Panc1 (cell line): ENCODE measurements around the gene DDX11. TPM values are rescaled to one million over a fixed set of nuclear protein-coding genes. Genes with fewer than 3 reads are reported as not detected.
A peak's percentile ranks its signal among the peaks of the same experiment; 100 is the strongest.
"Not testable (repeated sequence)": the region's sequence is repeated elsewhere in the genome, so short reads cannot be mapped to it uniquely, and the experiment has no call there.

ENCODE experiments used
- ATAC-seq: fragments of 200-7000 bp; cut with Tn5 transposase; 2 replicates; pipeline ENCODE4 v1.9.1; 2020; ENCODE audit warnings: mild to moderate bottlenecking, moderate library complexity
- BruUV-seq: library from RNA; stranded (reverse); fragments of 400-500 nt; replicated peaks from 2 replicates; lab custom pipeline; 2021; lab: Mats Ljungman, UMichigan
- CTCF ChIA-PET: fragments of 300-600 bp; sonication (Branson Sonifier 250); formaldehyde crosslinking; loops from one replicate; lab custom pipeline; 2022; ENCODE audit warnings: antibody characterized with exemption; lab: Charles Lee
- POLR2A ChIA-PET: fragments of 300-600 bp; sonication (Branson Sonifier 250); formaldehyde crosslinking; loops from one replicate; lab custom pipeline; 2022; ENCODE audit warnings: antibody characterized with exemption; lab: Charles Lee
- DNase-seq: peaks from one replicate; pipeline ENCODE4 v3.0.0-alpha.2; 2010; ENCODE audit warnings: low read depth, low spot score
- H3K27ac ChIP-seq: 2 replicates; pipeline ENCODE4 v1.5.1; 2011; ENCODE audit warnings: mild to moderate bottlenecking, low read length, inconsistent platforms
- H3K27me3 ChIP-seq: fragments of 200-500 bp; sonication (Bioruptor generic); 2 replicates; pipeline ENCODE4 v1.6.0; 2014; ENCODE audit warnings: low read length, inconsistent platforms; ENCODE audit not compliant: control insufficient read depth, insufficient read depth
- H3K36me3 ChIP-seq: fragments of 200-500 bp; sonication (Bioruptor generic); 2 replicates; pipeline ENCODE4 v1.5.1; 2014; ENCODE audit warnings: inconsistent platforms, mild to moderate bottlenecking, low read length, moderate library complexity; ENCODE audit not compliant: control insufficient read depth, insufficient read depth
- H3K4me1 ChIP-seq: 2 replicates; pipeline ENCODE4 v1.5.1; 2011; ENCODE audit warnings: inconsistent platforms, mild to moderate bottlenecking, low read length, moderate library complexity; ENCODE audit not compliant: control insufficient read depth, insufficient read depth
- H3K4me3 ChIP-seq, 2 experiments: 2 replicates each; pipeline ENCODE4 v1.5.1; 2011 to 2012; ENCODE audit warnings: low read depth in 2 of 2, low read length in 2 of 2, mild to moderate bottlenecking in 2 of 2, inconsistent platforms in 1 of 2, moderate library complexity in 1 of 2
- H3K9me3 ChIP-seq: fragments of 200-500 bp; sonication (Bioruptor generic); 2 replicates; pipeline ENCODE4 v1.5.1; 2014; ENCODE audit warnings: low read depth, mild to moderate bottlenecking, inconsistent platforms, low read length, moderate library complexity; ENCODE audit not compliant: control insufficient read depth, insufficient read depth
- POLR2AphosphoS5 ChIP-seq: IDR thresholded peaks from 2 replicates; pipeline ENCODE4 v1.6.1; 2012; ENCODE audit warnings: mild to moderate bottlenecking, low read depth, low read length, moderate library complexity
- SIN3A ChIP-seq: IDR thresholded peaks from 2 replicates; pipeline ENCODE4 v1.6.1; 2012; ENCODE audit warnings: low read depth, mild to moderate bottlenecking, low read length, moderate library complexity, borderline replicate concordance; ENCODE audit not compliant: insufficient read depth
- TCF7L2 ChIP-seq: IDR thresholded peaks from 2 replicates; pipeline ENCODE4 v1.6.1; 2011; ENCODE audit warnings: mild to moderate bottlenecking, low read depth, low read length, inconsistent platforms
- in situ Hi-C: cut with HindIII; loops from 2 replicates; pipeline ENCODE4 v1.10.0; 2016; ENCODE audit warnings: low sequenced_read_pairs, low pct_unique_long_range_greater_than_20kb
- intact Hi-C: fragments of 100-400 bp; cut with micrococcal nuclease; formaldehyde crosslinking; loops from one replicate; pipeline ENCODE4 v1.10.0; 2022; ENCODE audit not compliant: unreplicated experiment
- total RNA-seq: library from RNA; stranded (reverse); gene quantifications from one replicate; pipeline ENCODE4 v1.2.1, GENCODE V29; 2021; ENCODE audit not compliant: unreplicated experiment
- TF ChIP-seq, protein P1 (sequence below): fragments of 450-650 bp; IDR thresholded peaks from 2 replicates; pipeline ENCODE4 v1.5.1; 2017; ENCODE audit warnings: mild to moderate bottlenecking
- TF ChIP-seq, protein P2 (sequence below), 2 experiments: IDR thresholded peaks; 2 replicates each; pipeline ENCODE4 v1.6.1; 2011 to 2012; ENCODE audit warnings: low read depth in 2 of 2, control low read depth in 1 of 2, low read length in 1 of 2, mild to moderate bottlenecking in 1 of 2, moderate library complexity in 1 of 2; ENCODE audit not compliant: insufficient read depth in 1 of 2

The DDX11 gene
- total RNA-seq, 1 experiment from 2014 or later: 96.2 TPM

DNA sequence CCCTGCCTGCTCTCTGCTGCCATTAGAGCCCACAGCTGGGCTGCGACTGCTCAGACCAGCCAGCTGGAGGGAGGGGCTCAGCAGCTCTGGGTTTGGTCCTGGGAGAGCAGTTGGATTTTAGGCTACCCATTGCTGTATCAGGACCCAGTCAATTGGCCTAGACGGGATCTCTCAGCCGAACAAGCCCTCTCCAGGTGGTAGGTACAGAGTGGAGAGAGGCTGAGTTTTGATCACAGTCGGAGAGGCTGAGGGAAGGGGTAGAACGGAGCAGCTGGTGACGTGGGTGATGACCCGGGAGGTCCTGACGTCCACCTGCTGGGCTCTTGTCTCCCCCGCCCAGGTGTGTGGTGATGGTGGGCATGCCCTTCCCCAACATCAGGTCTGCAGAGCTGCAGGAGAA, 28.9 kb downstream of the DDX11 start:
- H3K27me3 ChIP-seq, intact Hi-C loops, H3K36me3 ChIP-seq, H3K27ac ChIP-seq, CTCF ChIA-PET, DNase-seq, BruUV-seq, ATAC-seq, H3K4me1 ChIP-seq, POLR2A ChIA-PET, H3K4me3 ChIP-seq, in situ Hi-C loops, H3K9me3 ChIP-seq: not testable (repeated sequence)

GRCh38 chr12:31103561-31103975, 29.9 kb downstream of the DDX11 start:
- POLR2A ChIA-PET: interaction anchor here (0.6 kb wide), 1 partner anchor 118 kb away, joined by 3 read pairs; no protein-coding TSS in a partner anchor
- H3K36me3 ChIP-seq, CTCF ChIA-PET, H3K4me3 ChIP-seq, H3K27ac ChIP-seq, H3K4me1 ChIP-seq, DNase-seq, BruUV-seq, in situ Hi-C loops, H3K27me3 ChIP-seq, intact Hi-C loops, H3K9me3 ChIP-seq, ATAC-seq: not testable (repeated sequence)

GRCh38 chr12:31104220-31104619, 30.6 kb downstream of the DDX11 start:
- ATAC-seq: peak; percentile 20; the same call in 1 of the 2 replicates
- POLR2A ChIA-PET, H3K9me3 ChIP-seq, H3K4me3 ChIP-seq, CTCF ChIA-PET, H3K4me1 ChIP-seq, in situ Hi-C loops, H3K27me3 ChIP-seq, H3K27ac ChIP-seq, H3K36me3 ChIP-seq, DNase-seq, intact Hi-C loops: not testable (repeated sequence)
- BruUV-seq: TSS peak; percentile 82

DNA sequence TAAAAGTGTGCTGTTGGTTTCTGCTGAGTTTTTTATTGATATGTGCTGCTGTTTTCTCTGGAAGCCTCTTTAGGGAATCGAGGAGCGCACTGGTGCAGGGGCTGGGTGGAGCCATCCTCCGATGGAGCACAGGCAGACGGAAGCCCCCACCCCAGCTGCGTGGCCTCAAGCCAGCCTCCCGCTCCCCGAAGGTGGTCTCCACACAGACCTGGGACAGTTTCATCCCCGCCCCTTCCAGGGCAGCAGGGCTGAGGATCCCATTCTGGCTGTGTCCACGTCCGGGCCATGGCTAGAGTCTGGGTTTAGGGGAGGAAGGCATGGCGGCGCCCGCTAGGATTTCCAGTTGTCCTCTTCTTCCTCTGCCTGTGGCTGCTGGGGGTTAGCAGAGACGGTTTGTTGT, 31.1 kb downstream of the DDX11 start:
- DNase-seq, H3K9me3 ChIP-seq, H3K4me1 ChIP-seq, in situ Hi-C loops, CTCF ChIA-PET, H3K27me3 ChIP-seq, H3K4me3 ChIP-seq, H3K27ac ChIP-seq, H3K36me3 ChIP-seq, POLR2A ChIA-PET, BruUV-seq, intact Hi-C loops, ATAC-seq: not testable (repeated sequence)

DNA sequence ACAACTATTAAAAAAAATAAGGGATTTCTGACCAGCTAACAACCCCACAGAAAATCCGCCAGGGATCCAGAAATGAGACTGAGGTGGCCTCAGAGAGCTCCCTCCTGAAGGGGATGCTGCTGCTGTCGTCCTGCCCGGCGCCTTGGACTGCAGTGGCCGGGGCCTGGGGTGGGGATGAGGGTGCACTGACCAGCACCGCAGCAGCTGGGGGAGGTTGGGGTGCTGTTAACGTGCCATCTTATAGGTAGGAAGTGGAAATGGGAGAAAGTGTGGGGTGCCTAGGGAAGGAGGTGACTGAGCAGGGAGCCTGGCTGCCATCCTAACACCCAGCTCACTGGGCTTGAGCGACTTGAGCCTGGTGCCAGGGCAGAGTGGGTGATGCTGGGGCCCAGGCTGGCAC, 32.0 kb downstream of the DDX11 start:
- no TSS peak for BruUV-seq
- H3K9me3 ChIP-seq: no peaks in the 10 kb centered on the region
- CTCF ChIA-PET: no interaction called here

More for the DNA sequence above, 32.0 kb downstream of the DDX11 start:
- no peak overlapping the region for H3K27ac ChIP-seq
- H3K27me3 ChIP-seq: no peaks in the 10 kb centered on the region
- H3K4me3 ChIP-seq: no peak overlapping the region
- TF ChIP-seq, protein P1, sequence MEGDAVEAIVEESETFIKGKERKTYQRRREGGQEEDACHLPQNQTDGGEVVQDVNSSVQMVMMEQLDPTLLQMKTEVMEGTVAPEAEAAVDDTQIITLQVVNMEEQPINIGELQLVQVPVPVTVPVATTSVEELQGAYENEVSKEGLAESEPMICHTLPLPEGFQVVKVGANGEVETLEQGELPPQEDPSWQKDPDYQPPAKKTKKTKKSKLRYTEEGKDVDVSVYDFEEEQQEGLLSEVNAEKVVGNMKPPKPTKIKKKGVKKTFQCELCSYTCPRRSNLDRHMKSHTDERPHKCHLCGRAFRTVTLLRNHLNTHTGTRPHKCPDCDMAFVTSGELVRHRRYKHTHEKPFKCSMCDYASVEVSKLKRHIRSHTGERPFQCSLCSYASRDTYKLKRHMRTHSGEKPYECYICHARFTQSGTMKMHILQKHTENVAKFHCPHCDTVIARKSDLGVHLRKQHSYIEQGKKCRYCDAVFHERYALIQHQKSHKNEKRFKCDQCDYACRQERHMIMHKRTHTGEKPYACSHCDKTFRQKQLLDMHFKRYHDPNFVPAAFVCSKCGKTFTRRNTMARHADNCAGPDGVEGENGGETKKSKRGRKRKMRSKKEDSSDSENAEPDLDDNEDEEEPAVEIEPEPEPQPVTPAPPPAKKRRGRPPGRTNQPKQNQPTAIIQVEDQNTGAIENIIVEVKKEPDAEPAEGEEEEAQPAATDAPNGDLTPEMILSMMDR: no peak
- TF ChIP-seq, protein P2, sequence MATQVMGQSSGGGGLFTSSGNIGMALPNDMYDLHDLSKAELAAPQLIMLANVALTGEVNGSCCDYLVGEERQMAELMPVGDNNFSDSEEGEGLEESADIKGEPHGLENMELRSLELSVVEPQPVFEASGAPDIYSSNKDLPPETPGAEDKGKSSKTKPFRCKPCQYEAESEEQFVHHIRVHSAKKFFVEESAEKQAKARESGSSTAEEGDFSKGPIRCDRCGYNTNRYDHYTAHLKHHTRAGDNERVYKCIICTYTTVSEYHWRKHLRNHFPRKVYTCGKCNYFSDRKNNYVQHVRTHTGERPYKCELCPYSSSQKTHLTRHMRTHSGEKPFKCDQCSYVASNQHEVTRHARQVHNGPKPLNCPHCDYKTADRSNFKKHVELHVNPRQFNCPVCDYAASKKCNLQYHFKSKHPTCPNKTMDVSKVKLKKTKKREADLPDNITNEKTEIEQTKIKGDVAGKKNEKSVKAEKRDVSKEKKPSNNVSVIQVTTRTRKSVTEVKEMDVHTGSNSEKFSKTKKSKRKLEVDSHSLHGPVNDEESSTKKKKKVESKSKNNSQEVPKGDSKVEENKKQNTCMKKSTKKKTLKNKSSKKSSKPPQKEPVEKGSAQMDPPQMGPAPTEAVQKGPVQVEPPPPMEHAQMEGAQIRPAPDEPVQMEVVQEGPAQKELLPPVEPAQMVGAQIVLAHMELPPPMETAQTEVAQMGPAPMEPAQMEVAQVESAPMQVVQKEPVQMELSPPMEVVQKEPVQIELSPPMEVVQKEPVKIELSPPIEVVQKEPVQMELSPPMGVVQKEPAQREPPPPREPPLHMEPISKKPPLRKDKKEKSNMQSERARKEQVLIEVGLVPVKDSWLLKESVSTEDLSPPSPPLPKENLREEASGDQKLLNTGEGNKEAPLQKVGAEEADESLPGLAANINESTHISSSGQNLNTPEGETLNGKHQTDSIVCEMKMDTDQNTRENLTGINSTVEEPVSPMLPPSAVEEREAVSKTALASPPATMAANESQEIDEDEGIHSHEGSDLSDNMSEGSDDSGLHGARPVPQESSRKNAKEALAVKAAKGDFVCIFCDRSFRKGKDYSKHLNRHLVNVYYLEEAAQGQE (IDR thresholded peaks at IDR 0.05; ENCODE audit: insufficient read depth in 1 of 2, low read depth in 2 of 2, low read length in 1 of 2): no peak
- TF ChIP-seq SIN3A (no peak), POLR2AphosphoS5 (no peak), TCF7L2 (no peak)
- intact Hi-C loops (no loop called here), in situ Hi-C loops (no loop called here)
- DNase-seq (no peak), ATAC-seq (peak; percentile 41)
- H3K4me1 ChIP-seq: no peaks in the 10 kb centered on the region
- POLR2A ChIA-PET: no interaction called here
- H3K36me3 ChIP-seq: no peaks in the 10 kb centered on the region
